NOMO-1 (cell line): Measurements from ENCODE around the gene RNF113B.

ENCODE experiments used
- DNase-seq, 2 experiments: peaks; one replicate each; lab custom pipeline; 2025; ENCODE audit not compliant: unreplicated experiment in 2 of 2; lab: John Stamatoyannopoulos, UW

The RNF113B gene

GRCh38 chr13:98176777-98177608, at the start of gene RNF113B:
TSS of gene RNF113B (minus strand) at chr13:98177269. CDS start at chr13:98177236, 33 bp downstream.
- no peak for DNase-seq

GRCh38 chr13:98226496-98226895, 49.4 kb upstream of the RNF113B start:
- no peak for DNase-seq

- DNase-seq, result no peak
Measured at GRCh38 chr13:98225036-98225940, 48.2 kb upstream of the RNF113B start.

DNA sequence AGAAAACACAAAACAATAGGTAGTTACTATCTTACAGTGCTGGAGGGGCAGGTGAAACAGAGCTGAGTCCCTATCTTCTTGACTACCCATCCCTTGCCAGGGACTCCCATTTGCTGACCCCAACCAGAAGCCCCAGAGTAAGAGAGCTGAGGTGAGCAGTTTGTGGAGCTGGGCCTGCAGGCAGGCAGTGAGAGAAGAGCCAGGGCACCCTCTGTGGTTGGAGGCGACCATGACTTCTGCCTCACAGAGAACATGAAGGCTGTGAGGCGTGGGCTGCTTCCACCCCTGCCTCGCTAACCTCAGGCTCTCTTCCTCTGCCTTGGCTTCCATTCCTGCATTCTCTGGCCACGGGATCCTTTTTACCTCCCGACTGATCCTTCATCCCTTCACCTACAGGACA, 47.5 kb upstream of the RNF113B start:
- DNase-seq, result no peak

DNA sequence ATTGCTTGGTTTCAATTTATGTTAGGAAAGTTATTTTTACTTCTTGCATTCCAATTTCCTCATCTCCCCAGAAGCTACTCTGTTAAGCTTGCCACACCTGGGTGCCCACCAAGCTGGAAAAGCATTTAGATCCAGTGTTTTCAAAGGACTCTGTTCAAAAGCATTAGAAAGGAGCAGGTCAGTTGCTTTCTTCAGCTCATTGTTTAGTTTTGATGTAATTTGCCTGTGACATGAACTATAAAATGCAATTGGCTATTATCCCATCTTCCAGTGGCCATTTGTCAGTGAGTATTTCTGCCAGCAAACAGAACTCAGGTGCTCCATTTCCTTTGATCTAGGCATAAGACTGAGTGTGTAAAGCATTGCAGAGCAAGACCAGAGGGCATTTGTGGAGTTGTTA, 46.7 kb upstream of the RNF113B start:
- DNase-seq, result no peak

GRCh38 chr13:98222816-98223215, 45.7 kb upstream of the RNF113B start:
- DNase-seq, result no peak

DNA sequence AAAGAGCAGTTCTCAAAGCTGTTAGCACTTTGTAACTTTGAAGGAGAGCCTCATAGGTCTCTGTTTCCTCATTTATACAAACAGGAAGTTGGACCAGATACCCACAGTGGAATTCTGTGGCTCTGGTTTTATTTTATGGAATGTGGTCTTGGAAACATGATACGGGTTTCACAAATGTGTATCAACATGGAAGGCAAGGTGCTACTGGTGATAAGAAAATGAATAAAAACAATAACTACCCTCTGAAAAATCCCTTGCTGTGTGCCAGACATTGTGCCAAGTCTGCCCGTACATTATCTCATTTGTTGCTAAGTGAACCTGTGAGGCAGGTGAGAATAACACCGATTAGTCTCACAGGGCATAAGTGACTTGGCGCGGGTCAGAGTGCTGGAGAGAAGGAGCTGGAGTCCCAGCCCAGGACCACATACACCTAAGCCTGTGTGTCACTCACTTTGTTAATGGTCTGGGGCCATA, 45.0 kb upstream of the RNF113B start:
- DNase-seq, result no peak

GRCh38 chr13:98221234-98221633, 44.2 kb upstream of the RNF113B start:
- DNase-seq, result no peak

DNA sequence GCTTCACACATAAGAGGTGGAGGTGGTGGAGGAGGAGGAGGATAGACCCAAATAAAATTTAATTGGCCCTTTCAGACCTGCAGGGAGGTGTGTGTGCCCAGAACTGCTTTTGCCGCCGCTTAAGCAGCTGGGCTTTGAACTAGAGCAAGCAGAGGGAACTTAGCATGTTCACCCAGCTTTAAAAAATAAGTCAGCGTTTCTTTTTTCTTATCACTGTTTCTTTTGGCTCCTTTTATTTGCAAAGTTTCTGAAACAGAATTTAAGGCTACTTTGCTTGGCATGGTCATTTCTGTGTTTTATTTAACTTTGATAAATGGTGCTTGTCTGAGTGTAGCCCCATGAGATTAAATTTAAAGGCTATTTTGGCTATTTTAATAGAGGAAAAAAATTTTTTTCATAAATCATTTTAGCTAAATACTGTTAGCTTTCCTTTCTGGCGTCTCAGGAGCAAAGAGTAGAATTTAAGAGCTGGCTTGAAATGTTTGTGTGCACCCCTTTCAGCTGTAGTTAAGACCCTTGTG, 43.3 kb upstream of the RNF113B start:
- no peak for DNase-seq

GRCh38 chr13:98219685-98220084, 42.6 kb upstream of the RNF113B start:
- DNase-seq, result no peak

DNA sequence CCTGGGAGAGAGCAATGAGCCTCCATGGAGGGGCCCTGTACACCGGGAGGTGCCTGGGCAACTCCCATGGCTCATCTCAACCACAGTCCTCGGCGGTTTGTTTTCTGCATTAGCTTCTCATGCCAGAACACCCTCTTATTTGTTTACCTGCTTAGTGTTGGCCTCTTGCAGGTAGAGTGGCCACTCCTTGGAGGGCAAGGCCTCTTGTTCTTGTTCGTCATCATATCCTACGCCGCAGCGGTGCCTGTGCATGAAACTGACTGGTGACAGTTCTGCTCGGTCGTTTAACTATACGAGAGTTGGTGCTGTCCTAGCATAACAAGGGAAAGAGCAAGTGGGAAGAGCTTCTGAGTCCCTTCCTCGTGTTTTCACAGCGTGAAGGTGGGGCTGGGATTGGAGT, 40.5 kb upstream of the RNF113B start:
- no peak for DNase-seq

DNA sequence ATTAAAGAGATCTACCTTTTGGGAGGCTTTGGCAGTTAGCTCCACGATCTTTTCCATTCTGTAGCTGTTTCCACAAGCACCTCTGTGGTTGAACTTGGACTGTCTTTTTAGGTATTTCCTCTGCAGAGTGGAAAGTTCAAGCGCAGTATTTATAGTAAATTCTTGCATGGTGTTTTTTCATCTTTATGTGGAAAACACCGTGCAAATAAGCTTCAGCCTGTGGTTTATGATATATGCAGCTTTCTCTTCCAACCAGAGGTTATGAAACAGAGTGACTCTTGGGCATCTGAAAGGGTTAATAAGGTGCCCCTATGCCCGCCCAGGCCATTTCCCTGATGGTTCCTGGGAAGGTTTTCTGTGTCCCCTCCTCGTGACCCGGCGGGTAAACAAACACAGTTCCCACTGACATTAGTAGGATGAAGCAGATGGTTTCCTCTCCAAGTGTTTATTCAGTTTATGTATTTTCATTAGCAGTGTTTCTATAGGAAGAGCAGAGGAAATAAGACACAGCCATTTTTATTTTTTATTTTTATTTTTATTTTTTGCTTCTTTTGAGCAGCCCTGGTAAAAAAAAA, 39.7 kb upstream of the RNF113B start:
- DNase-seq, result no peak

DNA sequence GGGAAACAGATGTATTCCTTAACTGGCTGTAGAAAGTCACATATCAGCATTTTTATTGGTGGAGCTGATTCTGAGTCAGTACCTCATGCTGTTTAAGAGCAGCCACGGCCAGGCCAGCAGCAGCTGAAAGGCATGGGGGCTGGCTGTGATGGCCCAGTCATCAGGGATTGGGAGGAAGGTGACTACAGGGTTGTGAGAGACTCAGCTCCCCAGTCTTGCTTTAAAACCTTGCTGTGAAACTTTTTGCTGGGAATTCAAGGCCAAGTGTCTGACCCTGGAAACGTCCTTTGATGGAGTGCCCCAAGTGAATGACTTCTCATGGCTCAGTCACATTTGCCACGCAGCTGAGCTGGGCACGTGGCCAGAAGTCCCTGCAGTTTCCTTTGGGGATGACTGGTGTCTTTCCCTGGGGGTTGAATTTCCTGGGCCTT, 39.1 kb upstream of the RNF113B start:
- no peak for DNase-seq

GRCh38 chr13:98215508-98215907, 38.4 kb upstream of the RNF113B start:
- DNase-seq, result no peak

GRCh38 chr13:98214707-98215106, 37.6 kb upstream of the RNF113B start:
- no peak for DNase-seq

- DNase-seq, result no peak
Measured at GRCh38 chr13:98214008-98214643, 37.1 kb upstream of the RNF113B start.

- DNase-seq, result no peak
Measured at GRCh38 chr13:98213354-98213753, 36.3 kb upstream of the RNF113B start.

DNA sequence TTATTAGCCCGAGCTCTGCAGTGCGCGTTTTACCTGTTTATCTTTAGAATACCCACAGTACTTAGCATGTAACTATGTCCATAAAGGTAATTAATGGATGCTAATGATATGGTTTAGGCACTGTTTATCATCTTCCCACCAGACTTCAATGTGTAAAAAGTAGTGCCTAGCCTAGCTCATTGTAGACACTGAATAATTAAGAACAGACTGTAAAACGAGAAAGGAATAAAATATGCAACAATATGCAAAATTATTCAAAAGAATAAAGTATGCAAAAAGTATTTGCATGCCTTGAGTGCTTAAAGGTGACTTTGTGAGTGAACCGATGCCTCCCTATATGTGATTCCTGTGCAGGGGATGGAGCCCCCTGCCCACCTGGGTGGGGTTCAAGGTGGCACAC, 35.7 kb upstream of the RNF113B start:
- DNase-seq, result no peak

GRCh38 chr13:98208606-98209005, 31.5 kb upstream of the RNF113B start:
- DNase-seq, result no peak

- no peak for DNase-seq
Measured at GRCh38 chr13:98207416-98207815, 30.3 kb upstream of the RNF113B start.

DNA sequence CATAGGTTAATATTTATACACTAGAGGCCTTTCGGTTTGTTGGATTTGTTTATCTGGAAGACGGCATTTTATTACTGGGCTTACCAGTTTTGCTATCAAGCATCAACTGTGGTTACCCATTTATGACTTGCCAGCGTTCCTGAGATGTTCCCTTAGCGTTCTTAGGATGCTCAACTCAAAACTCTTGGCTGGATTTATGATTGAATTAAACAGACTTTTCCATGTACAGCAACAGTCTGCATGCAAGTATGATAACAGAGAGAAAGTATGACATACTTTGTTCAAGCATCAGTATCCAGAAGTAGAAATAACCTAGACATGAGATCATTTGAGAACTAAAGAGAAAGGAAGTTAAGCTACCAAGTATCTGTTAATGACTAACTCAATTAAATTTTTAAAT, 29.9 kb upstream of the RNF113B start:
- no peak for DNase-seq
